IPS-18c (cell line): Measurements from ENCODE around the gene CHM.

Experiments used
- H3K4me3 ChIP-seq: 2 replicates; pipeline ENCODE4 v1.7.0; 2013; ENCODE audit warnings: low read depth, mild to moderate bottlenecking, low read length, moderate library complexity; ENCODE audit not compliant: insufficient read depth
- H3K9me3 ChIP-seq: one replicate; pipeline ENCODE4 v1.6.1; 2013; ENCODE audit warnings: mild to moderate bottlenecking, low read length, moderate library complexity; ENCODE audit not compliant: control insufficient read depth, insufficient read depth

CHM gene

DNA sequence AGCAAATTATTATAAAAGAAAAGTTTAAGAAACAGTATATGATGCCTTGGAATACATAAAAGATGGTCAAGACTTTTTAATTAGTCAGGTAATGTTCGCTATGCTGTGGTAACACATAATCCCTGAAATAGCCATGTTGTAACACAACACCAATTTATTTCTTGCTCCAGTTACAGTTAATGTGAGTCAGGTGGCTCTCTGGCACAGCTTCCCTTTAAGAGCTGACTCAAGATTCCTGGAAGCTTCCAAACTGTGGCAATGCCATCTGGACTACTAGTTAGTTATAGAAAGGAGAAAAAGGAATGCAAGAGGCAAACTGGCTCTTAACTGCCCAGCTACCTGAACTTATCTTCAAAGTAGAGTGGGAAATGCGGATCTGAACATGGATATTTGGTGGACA is 210.5 kb downstream of the CHM start:
- no peak overlapping the region for H3K4me3 ChIP-seq
- no peaks in the 10 kb centered on the region for H3K9me3 ChIP-seq

DNA sequence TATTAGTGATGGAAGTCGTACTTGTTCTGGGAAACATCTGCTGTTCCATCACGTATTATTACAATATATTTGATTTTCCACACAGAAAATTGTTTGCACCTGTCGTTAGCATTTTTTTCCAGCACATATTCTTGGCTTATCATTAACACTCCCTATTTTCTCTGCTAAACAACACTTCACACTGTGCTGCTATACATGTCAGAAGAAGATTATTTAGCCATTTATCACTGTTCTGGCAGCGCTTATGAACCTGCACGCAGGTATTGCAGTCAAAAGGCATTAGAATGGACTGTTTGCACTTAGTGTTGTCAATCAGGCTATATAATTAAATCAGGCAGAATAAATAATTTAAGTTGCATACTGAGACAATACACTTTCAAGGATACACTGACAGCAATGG is 218.6 kb downstream of the CHM start:
- Histone ChIP-seq H3K9me3 (no peaks in the 10 kb centered on the region), H3K4me3 (no peak overlapping the region)

DNA sequence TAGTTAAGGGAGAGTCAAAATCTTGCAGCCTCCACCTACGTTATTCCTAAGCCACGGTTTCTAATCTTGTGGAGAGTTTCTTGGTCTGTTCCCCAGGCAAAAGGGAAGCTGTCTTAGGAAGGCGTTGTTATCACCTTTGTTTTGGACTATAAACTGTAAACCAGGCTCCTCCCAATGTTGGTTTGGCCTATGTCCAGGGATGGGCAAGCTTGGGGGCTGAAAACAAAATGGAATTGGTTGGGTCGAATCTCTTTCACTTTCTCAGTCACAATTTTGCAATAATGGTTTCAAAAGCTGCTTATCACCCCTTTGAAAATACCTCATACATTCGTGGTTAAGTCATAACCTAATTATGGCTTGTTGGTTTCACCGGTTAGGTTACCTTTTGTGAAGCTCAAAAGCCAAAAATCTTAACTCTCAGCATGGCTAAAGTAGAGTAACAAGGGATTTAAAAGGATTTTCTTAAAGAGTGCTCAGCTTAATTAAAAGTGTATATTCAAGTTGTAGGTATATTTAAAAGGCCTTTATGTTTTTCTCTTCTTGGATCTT is 232.1 kb downstream of the CHM start:
- H3K4me3 ChIP-seq: no peak overlapping the region
- H3K9me3 ChIP-seq: peaks cover 8% of the 10 kb centered on the region
